CD8-positive, alpha-beta memory T cell (primary cell): ENCODE data around the gene ZYX. TPM values are rescaled to one million over a fixed set of nuclear protein-coding genes. Genes with fewer than 3 reads are reported as not detected.
A peak's percentile ranks its signal among the peaks of the same experiment; 100 is the strongest.

Experiments
- CTCF ChIA-PET: fragments of 350-600 bp; sonication (Branson Sonifier 250); formaldehyde crosslinking; loops from one replicate; lab custom pipeline; 2021; ENCODE audit warnings: antibody characterized with exemption; lab: Charles Lee
- POLR2A ChIA-PET: fragments of 350-600 bp; sonication (Branson Sonifier 250); formaldehyde crosslinking; loops from one replicate; lab custom pipeline; 2021; ENCODE audit warnings: antibody characterized with exemption; lab: Charles Lee
- DNase-seq, 5 donors: peaks; one replicate each; pipeline versions ENCODE4 v3.0.0 to v3.0.0-alpha.2; 2020 to 2022; ENCODE audit warnings: mixed read lengths in 1 of 5
- H3K27ac ChIP-seq: one replicate; pipeline ENCODE4 v1.7.0; 2013; ENCODE audit warnings: low read depth, mild to moderate bottlenecking, low read length, moderate library complexity
- H3K27me3 ChIP-seq: 2 replicates; pipeline ENCODE4 v1.7.0; 2013; ENCODE audit warnings: low read length, mild to moderate bottlenecking; ENCODE audit not compliant: insufficient read depth, poor library complexity, severe bottlenecking
- H3K36me3 ChIP-seq: 2 replicates; pipeline ENCODE4 v1.7.0; 2013; ENCODE audit warnings: mild to moderate bottlenecking, low read length, moderate library complexity; ENCODE audit not compliant: insufficient read depth
- H3K4me1 ChIP-seq: 2 replicates; pipeline ENCODE4 v1.7.0; 2013; ENCODE audit warnings: mild to moderate bottlenecking, low read length, moderate library complexity; ENCODE audit not compliant: insufficient read depth
- H3K4me3 ChIP-seq: 2 replicates; pipeline ENCODE4 v1.7.0; 2013; ENCODE audit warnings: mild to moderate bottlenecking, low read length
- H3K9me3 ChIP-seq: 2 replicates; pipeline ENCODE4 v1.7.0; 2013; ENCODE audit warnings: mild to moderate bottlenecking, low read length
- H3K27ac Mint-ChIP-seq, 8 donors: one replicate each; pipeline ENCODE4 v1.8.0; 2020 to 2021; ENCODE audit warnings: mixed read lengths in 8 of 8, mild to moderate bottlenecking in 6 of 8, inconsistent platforms in 3 of 8, moderate library complexity in 3 of 8
- H3K27me3 Mint-ChIP-seq, 2 donors: one replicate each; pipeline ENCODE4 v1.8.0; 2020 to 2021; ENCODE audit warnings: mixed read lengths in 2 of 2, mild to moderate bottlenecking in 1 of 2, moderate library complexity in 1 of 2
- H3K36me3 Mint-ChIP-seq, 3 donors: one replicate each; pipeline ENCODE4 v1.8.0; 2020 to 2021; ENCODE audit warnings: mixed read lengths in 3 of 3, inconsistent platforms in 1 of 3, mild to moderate bottlenecking in 1 of 3
- H3K4me1 Mint-ChIP-seq, 3 donors: one replicate each; pipeline ENCODE4 v1.8.0; 2020 to 2021; ENCODE audit warnings: mixed read lengths in 3 of 3, inconsistent platforms in 1 of 3, mild to moderate bottlenecking in 1 of 3
- H3K4me3 Mint-ChIP-seq, 7 donors: one replicate each; pipeline ENCODE4 v1.8.0; 2020 to 2021; ENCODE audit warnings: mixed read lengths in 7 of 7, mild to moderate bottlenecking in 6 of 7, moderate library complexity in 4 of 7, inconsistent platforms in 2 of 7
- H3K9me3 Mint-ChIP-seq, 5 donors: one replicate each; pipeline ENCODE4 v1.8.0; 2020 to 2022; ENCODE audit warnings: mixed read lengths in 5 of 5, mild to moderate bottlenecking in 3 of 5, moderate library complexity in 2 of 5, inconsistent platforms in 1 of 5
- polyA plus RNA-seq: library from polyadenylated mRNA; unstranded; fragments of 300-500 nt; fragmentation: Illumina TruSeq; gene quantifications from one replicate; pipeline ENCODE4 v1.2.3, GENCODE V29; 2021
- total RNA-seq, 2 experiments: library from RNA; stranded (reverse); gene quantifications; one replicate each; pipeline ENCODE4 v1.2.3, GENCODE V29; 2021

ZYX gene
- total and polyA plus RNA-seq, 3 experiments from 2014 or later = 101 to 143 (median 104) TPM

GRCh38 chr7:143374561-143374960, 6.6 kb upstream of the ZYX start:
- H3K4me1 ChIP-seq = peaks cover 55% of the 10 kb centered on the region
- H3K27ac ChIP-seq = no peak overlapping the region
- Mint-ChIP-seq H3K36me3 (peaks cover 0 to 3% (median 0%) of the 10 kb centered on the region in 3 donors), H3K9me3 (no peaks in the 10 kb centered on the region), H3K4me1 (peaks cover 76 to 81% (median 80%) of the 10 kb centered on the region in 3 donors), H3K27me3 (no peaks in the 10 kb centered on the region), H3K27ac (peak overlapping the region; percentile 83 to 95 (median 94)), H3K4me3 (peak overlapping the region in 2 of 7 donors; percentile 28 to 62)
- H3K4me3 ChIP-seq = no peak overlapping the region
- no peaks in the 10 kb centered on the region for H3K36me3 ChIP-seq
- ChIA-PET CTCF (interaction anchor here (0.9 to 1.8 kb wide), 7 partner anchors 12 to 134 kb away, joined by 3 to 5 read pairs (median 5); partner anchors contain the start of gene FAM131B), POLR2A (interaction anchor here (0.9 to 1.5 kb wide), 2 partner anchors 33 to 66 kb away, joined by 3 to 7 read pairs; partner anchors contain the start of gene EPHA1)
- DNase-seq = no peak
- H3K27me3 ChIP-seq = no peaks in the 10 kb centered on the region
- H3K9me3 ChIP-seq = no peaks in the 10 kb centered on the region

- POLR2A ChIA-PET = interaction anchor here (0.9 to 1.5 kb wide), 6 partner anchors 8 to 66 kb away, joined by 3 to 7 read pairs (median 5); partner anchors contain the start of gene EPHA1
- Mint-ChIP-seq H3K4me1 (peaks cover 79 to 86% (median 84%) of the 10 kb centered on the region in 3 donors), H3K27me3 (peaks cover 0 to 2% of the 10 kb centered on the region in 2 donors), H3K9me3 (no peaks in the 10 kb centered on the region), H3K4me3 (peak overlapping the region; percentile 19 to 88 (median 58)), H3K36me3 (peaks cover 0 to 9% (median 0%) of the 10 kb centered on the region in 3 donors), H3K27ac (peak overlapping the region; percentile 83 to 95 (median 94))
- DNase-seq = peak; percentile 39 to 75 (median 65)
- Histone ChIP-seq H3K9me3 (no peaks in the 10 kb centered on the region), H3K4me1 (peaks cover 60% of the 10 kb centered on the region), H3K4me3 (peak overlapping the region; percentile 14), H3K36me3 (no peaks in the 10 kb centered on the region), H3K27me3 (no peaks in the 10 kb centered on the region), H3K27ac (peak overlapping the region; percentile 12)
- CTCF ChIA-PET = interaction anchor here (0.9 to 2.0 kb wide), 16 partner anchors 8 to 135 kb away, joined by 3 to 10 read pairs (median 4); partner anchors contain the start of genes EPHA1, FAM131B and GSTK1
Observed at GRCh38 chr7:143375298-143376034, 5.7 kb upstream of the ZYX start.

- POLR2A ChIA-PET = no interaction called here
- Histone ChIP-seq H3K9me3 (no peaks in the 10 kb centered on the region), H3K4me1 (peaks cover 60% of the 10 kb centered on the region), H3K4me3 (no peak overlapping the region), H3K27ac (peak overlapping the region; percentile 12), H3K27me3 (no peaks in the 10 kb centered on the region), H3K36me3 (no peaks in the 10 kb centered on the region)
- peaks cover 0 to 9% (median 0%) of the 10 kb centered on the region in 3 donors for H3K36me3 Mint-ChIP-seq
- peaks cover 75 to 79% (median 78%) of the 10 kb centered on the region in 3 donors for H3K4me1 Mint-ChIP-seq
- peak overlapping the region in 5 of 7 donors; percentile 41 to 65 (median 58) for H3K4me3 Mint-ChIP-seq
- CTCF ChIA-PET = interaction anchor here (0.9 to 2.0 kb wide), 6 partner anchors 21 to 136 kb away, joined by 3 to 10 read pairs (median 4); partner anchors contain the start of gene GSTK1
- no peak for DNase-seq
- peak overlapping the region; percentile 76 to 95 (median 94) for H3K27ac Mint-ChIP-seq
- H3K27me3 Mint-ChIP-seq = peaks cover 0 to 2% of the 10 kb centered on the region in 2 donors
- no peaks in the 10 kb centered on the region for H3K9me3 Mint-ChIP-seq
Observed at GRCh38 chr7:143376396-143376795, 4.7 kb upstream of the ZYX start.

GRCh38 chr7:143379611-143380259, 1.4 kb upstream of the ZYX start:
- ChIA-PET POLR2A (interaction anchor here (0.6 to 7.1 kb wide), 9 partner anchors 8 to 581 kb away, joined by 3 to 48 read pairs (median 5); partner anchors contain the start of gene EPHA1), CTCF (interaction anchor here (0.7 to 4.1 kb wide), 38 partner anchors 9 to 571 kb away, joined by 3 to 45 read pairs (median 5); partner anchors contain the start of genes CASP2, EPHA1, GSTK1 and TCAF1)
- Histone ChIP-seq H3K4me1 (peaks cover 70% of the 10 kb centered on the region), H3K36me3 (peaks cover 7% of the 10 kb centered on the region), H3K9me3 (no peaks in the 10 kb centered on the region), H3K4me3 (peak overlapping the region; percentile 85), H3K27ac (peak overlapping the region; percentile 96), H3K27me3 (no peaks in the 10 kb centered on the region)
- peaks cover 0 to 2% of the 10 kb centered on the region in 2 donors for H3K27me3 Mint-ChIP-seq
- H3K4me3 Mint-ChIP-seq = peak overlapping the region; percentile 89 to 97 (median 93)
- peak overlapping the region; percentile 83 to 99 (median 95) for H3K27ac Mint-ChIP-seq
- H3K36me3 Mint-ChIP-seq = peaks cover 0 to 18% (median 0%) of the 10 kb centered on the region in 3 donors
- no peak for DNase-seq
- peaks cover 49 to 50% (median 50%) of the 10 kb centered on the region in 3 donors for H3K4me1 Mint-ChIP-seq
- no peaks in the 10 kb centered on the region for H3K9me3 Mint-ChIP-seq

GRCh38 chr7:143380260-143380645, 892 bp upstream of the ZYX start:
- Histone ChIP-seq H3K9me3 (no peaks in the 10 kb centered on the region), H3K4me1 (peaks cover 70% of the 10 kb centered on the region), H3K4me3 (peak overlapping the region; percentile 85), H3K27me3 (no peaks in the 10 kb centered on the region), H3K27ac (peak overlapping the region; percentile 96), H3K36me3 (peaks cover 7% of the 10 kb centered on the region)
- Mint-ChIP-seq H3K9me3 (no peaks in the 10 kb centered on the region), H3K4me1 (peaks cover 44 to 45% (median 45%) of the 10 kb centered on the region in 3 donors), H3K27ac (peak overlapping the region; percentile 83 to 99 (median 95)), H3K36me3 (peaks cover 0 to 18% (median 0%) of the 10 kb centered on the region in 3 donors), H3K4me3 (peak overlapping the region; percentile 89 to 97 (median 93)), H3K27me3 (peaks cover 0 to 2% of the 10 kb centered on the region in 2 donors)
- ChIA-PET POLR2A (interaction anchor here (0.7 to 7.1 kb wide), 10 partner anchors 8 to 581 kb away, joined by 3 to 48 read pairs (median 5); partner anchors contain the start of gene EPHA1), CTCF (interaction anchor here (0.7 to 4.1 kb wide), 35 partner anchors 9 to 571 kb away, joined by 3 to 45 read pairs (median 5); partner anchors contain the start of genes CASP2, EPHA1, GSTK1 and TCAF1)
- peak; percentile 72 to 89 (median 79) for DNase-seq

- peak overlapping the region; percentile 96 for H3K27ac ChIP-seq
- peak overlapping the region in 1 of 7 donors; percentile 74 for H3K4me3 Mint-ChIP-seq
- H3K4me1 Mint-ChIP-seq = peaks cover 31 to 32% (median 32%) of the 10 kb centered on the region in 3 donors
- H3K9me3 Mint-ChIP-seq = no peaks in the 10 kb centered on the region
- H3K36me3 ChIP-seq = peaks cover 7% of the 10 kb centered on the region
- peak overlapping the region; percentile 61 for H3K4me3 ChIP-seq
- peaks cover 0 to 2% of the 10 kb centered on the region in 2 donors for H3K27me3 Mint-ChIP-seq
- CTCF ChIA-PET = interaction anchor here (1.0 to 4.1 kb wide), 9 partner anchors 10 to 141 kb away, joined by 3 to 30 read pairs (median 11); no protein-coding TSS in a partner anchor
- H3K27ac Mint-ChIP-seq = peak overlapping the region in 4 of 8 donors; percentile 46 to 96 (median 72)
- no peaks in the 10 kb centered on the region for H3K9me3 ChIP-seq
- H3K36me3 Mint-ChIP-seq = peaks cover 0 to 18% (median 0%) of the 10 kb centered on the region in 3 donors
- no peak for DNase-seq
- peaks cover 70% of the 10 kb centered on the region for H3K4me1 ChIP-seq
- H3K27me3 ChIP-seq = no peaks in the 10 kb centered on the region
- POLR2A ChIA-PET = interaction anchor here (1.0 to 7.1 kb wide), 3 partner anchors 12 to 26 kb away, joined by 3 to 48 read pairs (median 3); partner anchors contain the start of genes EPHA1 and FAM131B
Observed at GRCh38 chr7:143381427-143382125, 431 bp downstream of the ZYX start.
